Hepatocyte (in vitro differentiated cells): ENCODE data around the gene PPHLN1. TPM values are rescaled to one million over a fixed set of nuclear protein-coding genes. Genes with fewer than 3 reads are reported as not detected.

Experiments
- DNase-seq: peaks from one replicate; pipeline ENCODE4 v3.0.0-alpha.2; 2016; ENCODE audit warnings: low spot score
- H2AFZ ChIP-seq: fragments of 200-600 bp; sonication (generic); 2 replicates; pipeline ENCODE4 v1.6.0; 2016; ENCODE audit warnings: antibody characterized with exemption, mild to moderate bottlenecking
- H3K27ac ChIP-seq: fragments of 200-600 bp; sonication (generic); 2 replicates; pipeline ENCODE4 v1.5.1; 2016; ENCODE audit warnings: mild to moderate bottlenecking
- H3K27me3 ChIP-seq: fragments of 200-600 bp; sonication (generic); 2 replicates; pipeline ENCODE4 v1.6.1; 2016
- H3K36me3 ChIP-seq: fragments of 200-600 bp; sonication (generic); replicated peaks from 2 replicates; pipeline ENCODE4 v1.5.1; 2016; ENCODE audit warnings: low read depth; ENCODE audit not compliant: insufficient read depth
- H3K4me1 ChIP-seq: fragments of 200-600 bp; sonication (generic); 2 replicates; pipeline ENCODE4 v1.5.1; 2016; ENCODE audit warnings: mild to moderate bottlenecking, moderate library complexity; ENCODE audit not compliant: insufficient read depth
- H3K4me2 ChIP-seq: fragments of 200-600 bp; sonication (generic); 2 replicates; pipeline ENCODE4 v1.6.0; 2016
- H3K4me3 ChIP-seq: fragments of 200-600 bp; sonication (generic); 2 replicates; pipeline ENCODE4 v1.5.1; 2016; ENCODE audit warnings: mild to moderate bottlenecking
- H3K79me2 ChIP-seq: fragments of 200-600 bp; sonication (generic); 2 replicates; pipeline ENCODE4 v1.6.0; 2017; ENCODE audit warnings: mild to moderate bottlenecking
- H3K9me2 ChIP-seq: fragments of 200-600 bp; sonication (generic); replicated peaks from 2 replicates; pipeline ENCODE4 v1.6.0; 2017; ENCODE audit warnings: mild to moderate bottlenecking; ENCODE audit not compliant: insufficient read depth
- H3K9me3 ChIP-seq: fragments of 200-600 bp; sonication (generic); 2 replicates; pipeline ENCODE4 v1.5.1; 2016; ENCODE audit warnings: low read depth, mild to moderate bottlenecking
- H4K20me1 ChIP-seq: fragments of 200-600 bp; sonication (generic); 2 replicates; pipeline ENCODE4 v1.6.0; 2016; ENCODE audit warnings: mild to moderate bottlenecking; ENCODE audit not compliant: insufficient read depth, poor library complexity, severe bottlenecking
- CTCF ChIP-seq: fragments of 200-600 bp; sonication (generic); IDR thresholded peaks from 2 replicates; pipeline ENCODE4 v1.5.1; 2016; ENCODE audit warnings: antibody characterized with exemption, mild to moderate bottlenecking; ENCODE audit not compliant: poor library complexity
- EZH2 ChIP-seq: fragments of 200-600 bp; sonication (generic); IDR thresholded peaks from 2 replicates; pipeline ENCODE4 v1.6.1; 2016; ENCODE audit warnings: antibody characterized with exemption, mild to moderate bottlenecking, borderline replicate concordance
- EZH2phosphoT487 ChIP-seq: fragments of 200-600 bp; sonication (generic); IDR thresholded peaks from one replicate; pipeline ENCODE4 v1.6.1; 2018; ENCODE audit warnings: antibody characterized with exemption, mild to moderate bottlenecking, low read depth, moderate library complexity; ENCODE audit not compliant: unreplicated experiment, severe bottlenecking
- WGBS: methylation state at CpG from one replicate; pipeline ENCODE4 v1.1.6; 2016; ENCODE audit warnings: low lambda C conversion rate; ENCODE audit errors: missing lambda C conversion rate; 5-methylcytosine and 5-hydroxymethylcytosine counted together
- polyA plus RNA-seq: library from polyadenylated mRNA; unstranded; fragments of >200 nt; fragmentation: Nextera tagmentation; extraction: Ambion mirVana; gene quantifications from 2 replicates; pipeline ENCODE4 v1.2.1, GENCODE V29; 2016
- total RNA-seq: library from RNA; depleted of rRNA; stranded (reverse); fragments of >200 nt; gene quantifications from 2 replicates; pipeline ENCODE4 v1.2.3, GENCODE V29; 2014

PPHLN1 gene
- total and polyA plus RNA-seq, 2 experiments from 2014 or later = 38.1 to 65.4 TPM

- 81% methylated on average over 6 of the region's 6 CpGs for WGBS
- Histone ChIP-seq H3K9me3 (no peaks in the 10 kb centered on the region), H3K27ac (no peak overlapping the region), H3K36me3 (no peaks in the 10 kb centered on the region), H2AFZ (no peak overlapping the region), H3K79me2 (no peaks in the 10 kb centered on the region), H3K4me2 (no peak overlapping the region), H3K27me3 (no peaks in the 10 kb centered on the region), H3K9me2 (no peaks in the 10 kb centered on the region), H4K20me1 (no peaks in the 10 kb centered on the region), H3K4me3 (no peak overlapping the region), H3K4me1 (no peaks in the 10 kb centered on the region)
- DNase-seq = no peak
- TF ChIP-seq CTCF (no peak), EZH2phosphoT487 (no peak), EZH2 (no peak)
These were observed 16.0 kb upstream of the PPHLN1 start for GRCh38 chr12:42309996-42310395.

DNA sequence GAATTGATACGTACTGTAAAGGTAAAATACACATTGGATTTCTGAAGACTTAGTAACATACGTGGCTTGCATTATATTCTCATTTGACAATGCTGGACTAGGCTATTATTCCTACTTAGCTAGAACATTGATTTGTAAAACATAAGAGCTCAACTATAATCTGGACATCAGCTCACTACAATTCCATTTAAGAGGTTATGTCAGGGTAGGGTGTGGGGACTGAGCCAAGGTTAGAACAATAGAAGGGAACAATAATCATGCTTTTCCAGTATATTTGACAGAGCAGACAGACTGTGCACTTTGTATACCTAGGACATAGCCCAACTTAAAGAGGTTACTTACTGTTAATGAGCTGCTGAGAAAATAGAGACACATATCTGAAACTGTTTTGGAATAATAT is 10.9 kb upstream of the PPHLN1 start:
- H3K27me3 ChIP-seq = no peaks in the 10 kb centered on the region
- H4K20me1 ChIP-seq = no peaks in the 10 kb centered on the region
- no peak overlapping the region for H2AFZ ChIP-seq
- 98% methylated on average over 2 of the region's 2 CpGs for WGBS
- no peaks in the 10 kb centered on the region for H3K4me1 ChIP-seq
- no peak overlapping the region for H3K4me2 ChIP-seq
- no peak overlapping the region for H3K4me3 ChIP-seq
- no peaks in the 10 kb centered on the region for H3K9me2 ChIP-seq
- no peak overlapping the region for H3K27ac ChIP-seq
- no peak for TF ChIP-seq CTCF
- no peak for TF ChIP-seq EZH2
- no peak for TF ChIP-seq EZH2phosphoT487
- no peaks in the 10 kb centered on the region for H3K79me2 ChIP-seq
- DNase-seq = no peak
- no peaks in the 10 kb centered on the region for H3K9me3 ChIP-seq
- no peaks in the 10 kb centered on the region for H3K36me3 ChIP-seq

- no peaks in the 10 kb centered on the region for H3K4me1 ChIP-seq
- H3K4me3 ChIP-seq = no peak overlapping the region
These were observed 5.2 kb upstream of the PPHLN1 start for GRCh38 chr12:42320796-42321195.

More at GRCh38 chr12:42320796-42321195, 5.2 kb upstream of the PPHLN1 start:
- no peaks in the 10 kb centered on the region for H3K36me3 ChIP-seq
- DNase-seq = no peak
- no peaks in the 10 kb centered on the region for H3K79me2 ChIP-seq
- no peak overlapping the region for H3K4me2 ChIP-seq
- no peak overlapping the region for H3K27ac ChIP-seq
- H3K9me2 ChIP-seq = no peaks in the 10 kb centered on the region
- no peaks in the 10 kb centered on the region for H4K20me1 ChIP-seq
- TF ChIP-seq EZH2phosphoT487 = no peak
- TF ChIP-seq CTCF = no peak
- TF ChIP-seq EZH2 = no peak
- H3K9me3 ChIP-seq = no peaks in the 10 kb centered on the region
- H2AFZ ChIP-seq = no peak overlapping the region
- H3K27me3 ChIP-seq = no peaks in the 10 kb centered on the region
